Activated CD4-positive, CD25-positive, alpha-beta regulatory T cell treated with anti-CD3 and anti-CD28 coated beads, Interleukin-2, amount 50 U/mL, for 16 hours (primary cell): ENCODE results near the gene KCNJ4.
"Not testable (repeated sequence)": the region's sequence is repeated elsewhere in the genome, so short reads cannot be mapped to it uniquely, and the experiment has no call there.

Source experiments
- DNase-seq: peaks from one replicate; pipeline ENCODE4 v3.0.0-alpha.2; 2020; ENCODE audit warnings: low read depth, low spot score

Gene KCNJ4

DNA sequence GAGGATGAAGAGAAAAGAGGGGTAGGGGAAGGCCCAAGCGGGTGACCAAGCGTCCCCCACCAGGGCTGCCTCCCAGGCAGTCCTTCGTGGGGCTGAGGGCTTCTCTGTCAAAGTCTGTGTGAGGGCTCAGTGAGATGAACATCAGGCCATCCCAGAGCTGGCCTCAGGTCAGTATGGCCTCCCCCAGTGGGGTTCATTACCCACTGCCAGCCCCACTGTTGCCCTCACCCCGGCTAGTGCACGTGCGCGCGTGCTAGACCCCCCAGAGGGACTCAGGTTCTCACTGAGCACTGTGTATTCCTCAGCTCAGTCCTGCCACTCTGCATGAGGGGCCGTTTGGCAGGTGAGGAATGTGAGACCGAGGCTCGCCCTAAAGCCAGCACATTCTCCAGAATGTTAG is 16.2 kb upstream of the KCNJ4 start:
- DNase-seq = no peak

DNA sequence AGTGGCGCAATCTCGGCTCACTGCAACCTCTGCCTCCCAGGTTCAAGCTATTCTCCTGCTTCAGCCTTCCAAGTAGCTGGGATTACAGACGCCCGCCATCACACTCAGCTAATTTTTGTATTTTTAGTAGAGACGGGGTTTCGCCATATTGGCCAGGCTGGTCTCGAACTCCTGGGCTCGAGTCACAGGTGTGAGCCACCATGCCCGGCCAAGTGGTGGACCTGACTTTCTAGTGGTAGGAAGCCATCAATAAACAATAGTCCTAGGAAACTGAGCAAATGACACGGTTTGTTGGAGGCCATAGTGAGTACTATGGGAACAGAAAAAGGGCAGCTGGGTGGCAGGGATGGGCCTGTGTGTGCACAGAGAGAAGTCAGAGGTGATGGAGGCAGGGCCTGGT is 15.2 kb upstream of the KCNJ4 start:
- not testable (repeated sequence) for DNase-seq

DNA sequence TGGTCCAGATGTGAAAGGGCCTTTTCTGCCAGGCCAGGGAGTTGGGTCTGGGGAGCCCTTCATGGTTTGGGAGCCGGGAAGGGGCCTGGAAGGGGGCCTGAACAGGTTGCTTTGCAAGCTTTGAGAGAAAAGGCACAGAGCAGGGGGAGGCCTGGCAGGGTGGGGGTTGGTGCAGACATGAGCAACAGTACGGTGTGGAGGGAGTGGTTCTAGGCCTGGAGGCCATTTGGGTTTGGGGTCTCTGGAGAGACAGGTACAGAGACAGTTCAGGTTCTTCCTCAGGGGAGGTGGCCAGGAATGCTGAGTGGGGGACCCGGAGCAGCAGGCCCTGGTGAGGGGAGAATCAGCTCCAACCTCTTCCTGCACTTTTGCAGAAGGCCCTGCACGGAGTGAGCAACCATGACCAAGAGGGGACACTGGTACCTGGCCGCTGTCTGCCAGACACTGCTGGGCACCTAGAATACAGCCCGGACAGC is 14.3 kb upstream of the KCNJ4 start:
- DNase-seq = no peak

DNA sequence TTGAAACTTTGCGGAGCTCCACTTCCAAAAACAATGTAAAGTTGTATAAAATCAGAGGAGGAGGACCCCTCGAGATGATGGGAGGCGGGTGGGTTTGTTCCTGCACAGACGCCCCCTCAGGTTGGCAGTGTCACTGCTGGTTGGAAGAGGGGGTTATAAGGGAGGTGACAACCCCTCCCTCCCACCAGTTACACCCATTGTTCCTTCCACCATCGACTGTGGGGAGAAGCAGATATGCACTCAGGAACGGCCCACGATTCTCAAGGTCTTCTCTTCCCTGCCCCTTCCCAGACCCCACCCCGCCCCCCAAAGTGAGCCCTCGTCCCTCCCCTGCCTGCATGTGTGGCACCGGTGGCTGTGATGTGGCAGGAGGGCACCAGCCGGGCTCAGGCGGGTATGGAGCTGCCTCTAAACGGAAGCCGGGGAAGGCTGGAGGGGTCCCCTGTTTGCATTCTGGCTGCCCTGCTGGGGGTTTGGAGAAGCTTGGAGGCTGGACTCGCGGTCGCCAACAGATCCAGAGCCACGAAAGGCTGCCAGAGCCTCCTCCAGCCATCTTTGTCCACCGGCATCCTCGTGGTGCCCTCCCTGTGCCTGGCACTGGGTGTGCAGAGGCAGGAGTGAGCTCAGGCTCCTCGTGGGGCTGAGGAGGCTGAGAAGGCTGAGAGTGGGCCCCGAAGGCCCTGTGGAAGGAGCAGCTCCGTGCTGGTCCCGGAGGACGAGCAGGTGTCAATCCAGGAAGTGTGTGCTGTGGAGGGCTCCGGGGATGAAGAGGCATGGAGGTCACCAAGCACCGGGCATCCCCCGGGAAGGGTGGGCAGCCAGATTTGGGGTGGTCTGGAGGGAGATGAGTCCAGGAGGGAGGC is 13.7 kb upstream of the KCNJ4 start:
- DNase-seq = no peak

DNA sequence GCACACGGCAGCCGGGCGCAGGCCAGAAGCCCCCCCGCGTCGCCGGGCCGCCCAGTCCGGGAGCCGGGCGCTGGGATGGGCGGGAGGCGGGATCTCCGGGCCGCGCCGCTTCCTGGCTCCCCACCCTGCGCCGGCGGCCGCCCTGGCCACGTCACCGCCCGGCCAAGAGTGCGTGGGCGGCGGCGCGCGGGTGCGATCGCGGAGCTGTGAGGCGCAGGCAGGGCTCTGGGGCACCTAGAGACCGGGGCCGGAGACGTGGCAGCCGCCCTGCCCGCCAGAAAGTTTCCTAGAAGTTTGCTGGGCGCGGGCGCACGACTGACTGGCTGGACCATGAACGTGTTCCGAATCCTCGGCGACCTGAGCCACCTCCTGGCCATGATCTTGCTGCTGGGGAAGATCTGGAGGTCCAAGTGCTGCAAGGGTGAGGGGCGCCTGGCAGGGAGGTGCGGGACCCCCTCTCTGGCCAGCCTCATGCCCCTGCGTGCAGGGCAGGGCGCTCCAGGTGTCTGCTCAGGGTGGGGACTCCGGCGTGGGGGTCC is 13.0 kb upstream of the KCNJ4 start, which contains the start of gene KDELR3:
KDELR3 (plus strand) TSS at position 193 of the 539 bp plus-strand sequence; CDS start at position 331, 138 bp downstream.
- DNase-seq = no peak

DNA sequence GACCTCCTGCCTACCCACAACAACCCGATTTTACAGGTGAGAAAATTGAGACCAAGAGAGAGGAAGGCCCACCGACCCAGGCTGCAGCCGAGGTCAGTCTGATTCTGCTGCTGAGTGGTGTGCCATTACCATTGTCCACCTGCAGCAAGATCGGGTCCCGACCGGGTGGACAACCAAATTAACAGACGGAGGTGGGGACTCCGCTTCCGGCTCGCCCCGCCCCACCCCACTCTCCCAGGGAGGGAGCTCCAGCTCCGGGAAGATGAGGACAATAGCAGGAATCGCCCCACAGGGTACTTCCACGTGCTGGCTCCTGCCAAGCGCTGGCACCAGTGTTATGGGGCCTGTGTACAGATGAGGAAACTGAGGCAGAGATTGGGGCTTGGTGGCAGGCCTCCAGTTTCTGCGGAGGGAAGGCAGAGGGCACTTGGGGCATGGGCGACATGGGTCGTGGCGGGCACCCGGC is 12.5 kb upstream of the KCNJ4 start:
- DNase-seq = no peak

DNA sequence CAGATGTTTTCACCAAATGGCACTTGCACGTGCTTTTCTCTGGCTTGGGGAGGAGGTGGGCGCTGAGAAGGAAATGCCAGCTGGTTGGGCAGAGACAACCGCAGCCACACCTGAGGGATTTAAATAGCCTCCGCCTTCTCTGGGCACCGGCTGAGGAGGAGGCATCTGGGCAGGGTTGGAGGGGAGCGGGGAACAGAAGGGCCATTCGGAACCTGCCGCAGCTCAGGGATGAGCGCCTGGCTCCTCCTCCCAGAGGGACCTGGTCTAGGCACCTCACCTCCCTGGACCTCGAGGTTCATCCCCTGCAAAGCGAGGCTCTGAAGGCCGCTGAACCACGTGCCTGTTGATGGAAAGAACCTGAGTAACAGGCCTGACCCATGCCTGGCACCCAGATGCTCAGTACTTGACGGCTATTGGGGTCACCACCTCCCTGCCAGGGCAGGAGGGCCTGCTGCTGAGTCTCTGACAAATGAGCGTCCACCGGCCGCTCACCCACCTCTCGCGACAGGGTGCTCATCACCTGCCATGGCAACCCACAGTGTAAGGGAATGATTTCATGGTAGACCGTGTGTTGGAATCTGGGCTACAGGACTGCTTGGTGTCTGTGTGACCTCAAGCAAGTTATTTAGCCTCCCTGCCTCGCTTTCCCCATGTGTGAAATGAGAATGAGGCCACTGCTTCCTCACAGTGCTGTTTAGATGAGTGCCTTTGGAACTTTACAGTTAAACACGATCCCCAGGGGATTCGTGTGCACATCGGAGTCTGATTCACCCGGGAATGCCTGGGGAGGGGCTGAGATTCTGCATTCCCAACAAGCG is 10.9 kb upstream of the KCNJ4 start:
- no peak for DNase-seq

DNA sequence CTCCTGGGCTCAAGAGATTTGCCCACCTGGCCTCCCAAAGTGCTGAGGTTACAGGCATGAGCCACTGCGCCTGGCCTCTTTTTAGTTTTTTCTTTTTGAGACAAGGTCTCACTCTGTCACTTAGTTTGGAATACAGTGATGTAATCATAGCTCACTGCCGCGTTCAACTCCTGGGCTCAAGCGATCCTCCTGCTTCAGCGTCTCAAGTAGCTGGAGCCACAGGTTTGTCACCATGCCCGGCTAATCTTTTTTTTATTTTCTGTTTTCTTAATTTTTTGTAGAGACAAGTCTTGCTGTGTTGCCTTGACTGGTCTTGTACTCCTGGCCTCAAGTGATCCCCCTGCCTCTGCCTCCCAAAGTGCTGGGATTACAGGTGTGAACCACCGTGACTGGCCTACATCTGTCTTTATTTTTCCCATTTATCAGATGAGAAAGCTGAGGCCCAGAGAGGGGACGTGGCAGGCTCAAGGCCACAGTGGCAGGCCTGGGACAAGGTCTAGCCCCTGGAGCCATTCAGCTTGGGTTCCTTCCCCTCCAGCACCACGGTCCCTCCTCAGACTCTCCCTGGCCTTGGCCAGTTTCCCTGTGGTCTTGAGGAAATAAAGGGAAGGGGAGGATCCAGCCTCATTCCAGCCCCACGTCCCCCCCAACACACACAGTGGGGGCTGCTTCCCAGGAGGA is 10.1 kb upstream of the KCNJ4 start:
- no peak for DNase-seq

DNA sequence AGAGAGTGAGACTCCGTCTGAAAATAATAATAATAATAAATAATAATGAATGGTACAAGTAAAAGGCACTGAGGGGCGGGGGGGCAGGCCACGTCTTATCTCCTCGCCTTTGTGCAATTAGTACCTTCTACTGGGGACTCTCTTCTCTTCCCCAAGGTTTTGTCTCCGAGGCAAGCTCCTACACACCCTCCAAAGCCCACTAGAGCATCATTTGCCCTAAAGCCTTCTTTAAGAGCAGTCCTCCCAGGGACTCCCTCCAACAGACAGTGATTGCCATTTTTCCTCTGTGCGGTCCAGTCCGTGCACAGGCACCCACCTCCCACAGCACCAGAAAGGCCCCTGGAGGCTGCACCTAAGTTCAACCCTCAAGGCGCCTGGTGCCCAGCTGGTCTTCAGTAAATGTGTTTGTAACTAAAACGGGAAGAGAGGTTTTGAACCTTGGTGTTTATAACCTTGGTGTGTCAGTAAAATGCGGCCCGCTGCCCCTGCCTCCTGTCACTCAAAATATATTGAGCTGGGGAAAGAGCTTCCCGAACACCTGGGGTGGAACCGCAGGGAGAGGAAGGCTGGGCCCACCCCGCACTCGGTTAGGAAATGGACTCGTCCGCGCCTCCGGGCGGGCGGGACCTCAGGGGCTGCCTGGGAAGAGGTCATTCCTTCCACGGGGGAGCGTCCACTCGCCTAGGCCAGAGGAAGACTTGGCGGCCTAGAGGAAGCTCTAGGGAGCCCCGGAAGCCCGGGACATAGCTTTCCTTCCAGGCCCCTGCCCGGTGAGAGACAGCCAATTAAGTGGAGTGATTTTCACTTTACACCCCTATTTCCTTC is 8.2 kb upstream of the KCNJ4 start:
- no peak for DNase-seq

DNA sequence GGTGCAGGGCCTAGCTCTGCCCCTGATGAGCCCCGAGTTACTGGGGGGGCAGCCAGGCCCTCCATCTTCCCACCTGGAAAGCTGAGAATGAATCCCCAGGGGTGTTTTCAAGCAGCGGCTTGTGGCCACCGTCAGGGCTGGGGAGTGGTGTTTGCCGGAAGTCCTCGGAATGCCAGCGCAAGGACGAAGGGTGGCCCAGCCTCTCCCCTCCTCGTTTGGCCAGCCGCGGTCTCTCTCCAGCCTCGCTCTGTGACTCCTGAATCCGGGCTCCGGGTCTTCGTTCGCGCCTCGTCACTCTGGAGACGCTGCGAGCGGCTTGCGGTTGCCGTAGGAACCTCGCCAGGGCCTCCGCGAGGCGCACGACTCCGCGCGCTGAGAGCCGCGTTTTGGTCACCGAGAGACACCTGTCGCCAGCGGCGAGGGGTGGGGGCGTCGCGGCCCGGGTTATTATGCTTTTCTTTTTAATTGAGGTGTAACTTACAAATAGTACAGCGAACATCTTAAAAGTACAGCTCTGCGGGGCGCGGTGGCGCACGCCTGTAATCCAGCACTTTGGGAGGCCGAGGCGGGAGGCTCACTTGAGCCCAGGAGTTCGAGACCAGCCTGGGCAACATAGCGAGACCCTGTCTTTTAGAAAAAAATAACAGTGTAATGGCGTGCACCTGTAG is 6.5 kb upstream of the KCNJ4 start:
- no peak for DNase-seq

DNA sequence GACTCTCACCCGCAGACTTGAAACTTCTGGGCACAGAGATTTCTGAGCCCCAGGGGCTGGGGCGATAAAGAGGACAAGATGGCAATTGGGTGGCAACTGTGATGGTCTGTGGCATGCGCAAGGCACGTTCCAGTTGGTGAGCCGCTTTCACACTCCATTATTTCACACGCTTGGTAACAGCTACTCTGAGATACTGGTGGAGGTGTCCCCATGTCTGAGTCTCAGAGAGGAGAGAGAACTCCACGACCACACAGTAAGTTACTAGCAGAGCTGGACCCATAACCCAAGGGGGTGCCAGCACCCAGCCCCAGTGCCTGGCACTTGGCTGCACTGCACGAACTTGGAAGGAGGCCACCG is 6.0 kb upstream of the KCNJ4 start:
- no peak for DNase-seq

DNA sequence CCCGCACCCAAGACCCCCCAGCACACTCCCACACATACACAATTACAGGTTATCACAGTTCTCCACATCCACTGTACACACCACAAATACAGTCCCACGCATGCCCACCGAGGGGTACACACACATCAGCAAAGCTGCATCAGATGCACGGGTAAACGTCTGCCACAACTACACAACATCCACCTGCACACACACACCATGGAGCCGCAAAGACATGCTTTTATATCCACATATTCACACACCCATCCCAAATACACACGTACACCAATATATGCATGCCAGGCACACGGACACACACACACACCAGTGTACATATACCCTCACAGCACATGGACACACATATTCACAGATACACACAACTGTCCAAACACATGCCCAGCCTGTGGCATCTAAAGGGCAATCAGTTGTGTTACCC is 5.4 kb upstream of the KCNJ4 start:
- no peak for DNase-seq

DNA sequence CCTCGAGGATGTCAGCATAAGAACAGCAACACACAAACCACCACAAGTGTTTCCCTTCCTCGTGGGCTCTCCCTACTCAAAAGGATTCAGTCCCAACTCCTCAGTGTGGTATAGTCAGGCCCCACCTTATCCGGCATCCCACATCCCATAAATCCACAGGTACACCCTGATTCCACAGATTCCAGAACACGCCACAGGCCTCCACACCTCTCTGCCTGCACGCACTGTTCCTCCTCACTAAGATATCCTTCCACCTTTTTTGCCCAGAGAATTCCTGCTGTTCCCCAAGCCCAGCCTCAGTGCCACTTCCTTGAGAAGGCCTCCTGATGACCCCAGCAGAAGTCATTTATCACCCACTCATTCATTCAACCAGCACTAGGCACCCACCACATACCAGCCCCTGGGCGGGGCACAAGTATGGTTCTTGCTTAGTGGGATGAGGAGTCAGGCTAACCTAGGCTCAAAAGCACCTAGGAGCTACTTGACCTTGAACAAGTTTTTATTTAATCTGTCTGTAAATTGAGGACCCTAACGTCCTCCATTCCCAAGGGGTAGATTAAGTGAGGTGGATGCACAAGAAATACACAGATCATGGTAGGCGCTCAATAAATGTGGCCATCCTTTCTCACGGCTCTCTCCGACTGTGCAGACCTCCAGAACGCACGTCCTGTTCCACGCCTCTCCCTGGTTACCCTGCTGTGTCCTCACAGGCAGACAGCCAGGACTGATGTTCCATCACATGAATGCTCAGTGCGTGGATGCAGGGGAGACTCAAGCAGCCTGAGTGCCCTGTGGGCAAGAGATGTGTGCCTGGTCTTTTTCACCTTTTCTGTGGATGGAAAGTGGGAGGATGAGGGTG is 2.1 kb upstream of the KCNJ4 start:
- no peak for DNase-seq

DNA sequence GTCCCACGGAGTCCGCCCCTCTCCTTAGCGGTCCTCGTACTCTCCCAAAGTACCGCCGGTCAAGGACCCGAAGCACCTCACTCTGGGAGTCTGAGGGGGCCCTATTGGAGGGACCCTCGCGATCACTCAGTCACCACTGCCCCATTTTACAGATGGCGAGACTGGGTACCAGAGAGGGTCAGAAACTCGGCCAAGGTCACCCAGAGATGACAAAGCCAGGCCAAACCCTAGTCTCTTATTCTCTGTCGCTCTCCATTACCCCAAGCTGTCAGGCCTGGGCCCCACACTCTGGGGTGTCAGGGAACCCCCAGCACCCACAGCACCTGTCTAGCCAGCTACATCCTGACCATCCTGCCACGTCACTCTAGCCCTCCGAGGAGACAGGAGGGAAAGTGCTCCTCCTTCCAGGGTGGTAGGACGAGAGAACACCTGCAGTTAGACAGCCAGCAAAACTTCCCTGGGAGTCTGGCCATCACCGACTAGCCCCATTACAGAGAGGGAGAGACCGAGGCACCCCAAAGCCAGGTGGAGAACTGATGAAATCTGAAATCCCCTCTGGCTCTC is 1.4 kb upstream of the KCNJ4 start:
- no peak for DNase-seq

DNA sequence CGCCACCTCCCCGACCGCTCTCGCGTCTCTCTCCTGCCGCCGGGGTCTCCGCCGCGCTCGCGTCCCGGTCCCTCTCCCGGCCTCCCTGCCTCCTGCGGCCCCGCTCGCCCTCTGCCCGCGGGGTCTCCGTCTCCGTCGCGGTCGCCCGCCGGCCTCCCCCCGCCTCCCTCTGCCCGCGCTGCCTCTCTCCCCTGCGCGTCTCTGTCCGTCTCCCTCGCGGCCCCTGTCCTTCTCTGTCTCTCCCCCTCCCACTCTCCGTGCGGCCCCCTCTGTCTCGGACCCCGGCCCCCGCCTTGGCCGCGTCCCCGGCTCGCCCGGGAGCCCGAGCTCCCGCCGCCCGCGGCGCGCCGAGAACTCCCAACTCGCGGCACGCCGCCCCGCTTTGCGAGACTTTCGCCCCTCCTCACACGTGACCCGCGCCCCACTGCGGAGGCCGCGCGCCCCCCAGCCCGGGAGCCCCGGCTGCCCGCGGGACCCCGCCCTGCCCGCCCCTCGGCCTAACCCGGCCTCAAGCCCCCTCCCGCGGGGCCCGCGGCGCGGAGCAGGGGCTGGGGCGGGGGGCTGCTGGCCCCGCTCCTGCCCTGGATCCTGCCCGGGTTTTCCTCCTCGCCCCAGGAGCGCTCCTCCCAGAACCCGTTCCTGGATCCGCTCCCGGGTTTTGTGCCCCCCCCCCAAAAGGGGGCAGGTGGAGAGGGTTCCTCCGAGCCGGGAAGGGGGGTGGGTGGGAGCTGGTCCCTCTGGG is 702 bp upstream of the KCNJ4 start:
- no peak for DNase-seq

DNA sequence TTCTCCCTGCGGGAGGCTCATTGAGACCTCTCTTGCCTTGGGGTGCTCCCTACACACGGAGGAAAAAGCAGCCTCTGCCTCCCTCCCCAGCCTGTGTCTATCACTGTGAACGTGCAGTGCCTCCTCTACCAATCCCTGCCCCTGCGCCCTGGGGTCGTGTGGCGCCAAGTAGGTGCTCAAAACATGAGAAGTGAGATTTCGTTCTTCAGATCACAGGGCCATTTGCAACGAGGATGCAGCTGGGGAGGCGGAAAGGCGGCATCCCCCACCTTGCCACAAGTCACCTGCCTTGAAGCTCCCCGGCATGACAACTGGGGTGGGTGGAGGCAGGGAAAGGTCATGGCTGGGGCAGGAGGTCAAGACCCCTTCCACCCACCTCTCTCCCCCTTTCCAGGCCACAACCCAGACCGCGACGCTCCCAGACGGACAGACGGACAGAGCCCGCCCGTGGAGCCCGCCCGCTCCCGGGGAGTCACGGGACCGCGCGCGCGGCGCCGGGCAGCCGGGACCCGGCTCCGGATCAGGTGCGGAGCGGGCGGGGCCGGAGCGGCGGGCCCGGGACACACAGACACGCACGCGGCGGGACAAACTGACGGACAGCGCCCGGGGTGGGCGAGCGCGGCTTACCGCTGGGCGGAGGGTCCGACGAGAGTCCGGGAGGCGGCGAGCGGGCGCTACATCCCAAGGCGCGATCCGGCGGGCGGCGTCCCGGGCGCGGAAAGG is 485 bp downstream of the KCNJ4 start:
- DNase-seq = no peak

DNA sequence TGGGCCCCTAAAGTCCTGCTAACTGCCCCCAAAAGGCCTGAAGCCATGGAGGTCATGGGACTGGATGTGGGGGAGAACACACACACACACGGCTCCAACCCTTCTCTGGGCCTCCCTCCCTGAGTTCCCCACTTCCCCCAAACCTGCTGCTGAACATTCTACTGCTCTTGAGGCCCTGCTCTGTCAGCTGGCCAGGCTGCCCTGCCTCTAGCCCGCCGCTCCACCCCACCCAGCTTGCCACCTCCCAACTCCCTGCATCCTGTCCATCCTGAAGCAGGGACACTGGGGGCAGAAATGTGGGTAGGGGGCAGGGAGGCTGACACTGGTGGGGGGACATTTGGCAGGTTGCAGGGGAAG is 1.0 kb downstream of the KCNJ4 start:
- DNase-seq = no peak
